ENCODE measurements around the gene OVAAL.

OVAAL gene

DNA sequence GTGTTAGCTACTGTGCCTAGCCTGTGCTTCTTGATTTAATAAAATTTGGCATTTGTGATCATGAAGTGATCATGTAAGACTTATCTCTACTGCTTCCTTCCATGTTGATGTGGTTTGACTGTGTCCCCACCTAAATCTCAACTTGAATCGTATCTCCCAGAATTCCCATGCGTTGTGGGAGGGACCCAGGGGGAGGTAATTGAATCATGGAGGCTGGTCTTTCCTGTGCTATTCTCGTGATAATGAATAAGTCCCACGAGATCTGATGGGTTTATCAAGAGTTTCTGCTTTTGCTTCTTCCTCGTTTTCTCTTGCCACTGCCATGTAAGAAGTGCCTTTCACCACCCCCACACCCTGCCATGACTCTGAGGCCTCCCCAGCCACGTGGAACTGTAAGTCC lies at the start of gene OVAAL:
OVAAL (plus strand) TSS at position 301 of the 400 bp plus-strand sequence.
- no peak within 1 kb of the TSS for H3K27ac ChIP-seq
- no peak within 1 kb of the TSS for H3K9ac ChIP-seq (ENCODE audit: insufficient read length)
- TF ChIP-seq EZH2 (IDR thresholded peaks at IDR 0.05) (no peak), FOXP2 (optimal IDR thresholded peaks at IDR 0.05; ENCODE audit: control extremely low read depth, extremely low read length, insufficient read depth) (no peak), POLR2AphosphoS5 (IDR thresholded peaks at IDR 0.05; ENCODE audit: borderline replicate concordance, low read depth, low read length) (no peak)
- DNase-seq (ENCODE audit: low read depth, low spot score), result no peak
- no peaks in the 10 kb centered on the region for H3K9me3 ChIP-seq (ENCODE audit: low read depth, low read length)
- no peaks in the 10 kb centered on the region for H3K36me3 ChIP-seq (ENCODE audit: insufficient read depth, low read length)
- H3K4me3 ChIP-seq, result no peak within 1 kb of the TSS

DNA sequence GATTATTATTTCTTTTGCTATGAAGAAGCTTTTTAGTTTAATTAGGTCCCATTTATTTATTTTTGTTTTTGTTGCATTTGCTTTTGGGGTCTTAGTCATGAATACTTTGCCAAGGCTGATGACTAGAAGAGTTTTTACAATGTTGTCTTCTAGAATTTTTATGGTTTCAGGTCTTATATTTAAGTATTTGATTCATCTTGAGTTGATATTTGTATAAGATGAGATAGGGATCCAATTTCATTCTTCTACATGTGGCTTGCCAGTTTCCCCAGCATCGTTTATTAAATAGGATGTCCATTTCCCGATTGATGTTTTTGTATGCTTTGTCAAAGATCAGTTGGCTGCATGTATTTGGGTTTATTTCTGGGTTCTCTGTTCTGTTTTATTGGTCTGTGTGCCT lies 47.9 kb upstream of the OVAAL start:
- no peaks in the 10 kb centered on the region for H3K9me3 ChIP-seq (ENCODE audit: low read depth, low read length)
- DNase-seq (ENCODE audit: low read depth, low spot score), result no peak
- no peak overlapping the region for H3K4me3 ChIP-seq
- no peak for TF ChIP-seq EZH2 (IDR thresholded peaks at IDR 0.05)
- TF ChIP-seq FOXP2 (optimal IDR thresholded peaks at IDR 0.05; ENCODE audit: control extremely low read depth, extremely low read length, insufficient read depth), result no peak
- TF ChIP-seq POLR2AphosphoS5 (IDR thresholded peaks at IDR 0.05; ENCODE audit: borderline replicate concordance, low read depth, low read length), result no peak
- no peak overlapping the region for H3K27ac ChIP-seq
- no peak overlapping the region for H3K9ac ChIP-seq (ENCODE audit: insufficient read length)
- no peaks in the 10 kb centered on the region for H3K36me3 ChIP-seq (ENCODE audit: insufficient read depth, low read length)

DNA sequence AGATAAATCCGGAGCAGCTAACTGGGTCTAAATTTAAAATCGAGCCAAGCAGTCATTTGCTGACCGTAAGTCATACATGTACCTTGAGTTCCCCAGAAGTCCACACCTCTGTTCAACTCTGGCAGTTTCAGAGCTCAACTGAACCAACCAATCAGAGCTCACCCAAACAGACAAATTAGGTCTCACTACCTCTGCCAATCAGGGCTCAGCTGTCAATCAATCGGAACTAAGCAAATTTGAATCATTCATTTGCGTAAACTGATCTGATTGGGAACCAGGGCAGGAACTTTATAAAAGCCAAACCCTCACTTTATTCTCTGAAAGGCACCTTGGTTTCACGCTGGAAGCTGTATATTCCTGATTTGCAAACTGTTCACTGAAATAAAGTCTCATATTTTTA lies 45.2 kb upstream of the OVAAL start:
- DNase-seq (ENCODE audit: low read depth, low spot score), result no peak
- no peaks in the 10 kb centered on the region for H3K9me3 ChIP-seq (ENCODE audit: low read depth, low read length)
- H3K27ac ChIP-seq, result no peak overlapping the region
- no peak overlapping the region for H3K4me3 ChIP-seq
- TF ChIP-seq EZH2 (IDR thresholded peaks at IDR 0.05) (no peak), POLR2AphosphoS5 (IDR thresholded peaks at IDR 0.05; ENCODE audit: borderline replicate concordance, low read depth, low read length) (no peak), FOXP2 (optimal IDR thresholded peaks at IDR 0.05; ENCODE audit: control extremely low read depth, extremely low read length, insufficient read depth) (no peak)
- no peak overlapping the region for H3K9ac ChIP-seq (ENCODE audit: insufficient read length)
- H3K36me3 ChIP-seq (ENCODE audit: insufficient read depth, low read length), result no peaks in the 10 kb centered on the region

DNA sequence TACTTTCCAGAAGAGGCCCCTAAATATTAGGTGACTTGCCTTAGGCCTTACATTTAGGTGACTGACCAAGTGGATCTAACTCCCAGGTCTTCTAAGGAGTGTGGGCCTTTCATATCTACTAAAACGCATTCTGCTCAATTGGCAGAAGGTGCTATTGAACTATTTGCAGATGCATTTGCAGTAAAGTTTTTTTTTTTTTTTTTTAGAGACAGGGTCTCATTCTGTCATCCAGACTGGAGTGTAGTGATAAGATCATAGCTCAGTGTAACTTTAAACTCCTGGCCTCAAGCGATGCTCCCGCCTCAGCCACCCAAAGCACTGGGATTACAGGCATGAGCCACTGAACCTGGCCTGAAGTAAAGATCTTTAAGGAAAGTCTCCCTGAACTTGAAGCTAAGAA lies 43.4 kb upstream of the OVAAL start:
- Histone ChIP-seq H3K4me3 (no peak overlapping the region), H3K27ac (no peak overlapping the region), H3K9ac (ENCODE audit: insufficient read length) (peak overlapping the region; percentile 41), H3K36me3 (ENCODE audit: insufficient read depth, low read length) (no peaks in the 10 kb centered on the region), H3K9me3 (ENCODE audit: low read depth, low read length) (no peaks in the 10 kb centered on the region)
- DNase-seq (ENCODE audit: low read depth, low spot score), result no peak
- TF ChIP-seq FOXP2 (optimal IDR thresholded peaks at IDR 0.05; ENCODE audit: control extremely low read depth, extremely low read length, insufficient read depth) (no peak), POLR2AphosphoS5 (IDR thresholded peaks at IDR 0.05; ENCODE audit: borderline replicate concordance, low read depth, low read length) (no peak), EZH2 (IDR thresholded peaks at IDR 0.05) (no peak)

DNA sequence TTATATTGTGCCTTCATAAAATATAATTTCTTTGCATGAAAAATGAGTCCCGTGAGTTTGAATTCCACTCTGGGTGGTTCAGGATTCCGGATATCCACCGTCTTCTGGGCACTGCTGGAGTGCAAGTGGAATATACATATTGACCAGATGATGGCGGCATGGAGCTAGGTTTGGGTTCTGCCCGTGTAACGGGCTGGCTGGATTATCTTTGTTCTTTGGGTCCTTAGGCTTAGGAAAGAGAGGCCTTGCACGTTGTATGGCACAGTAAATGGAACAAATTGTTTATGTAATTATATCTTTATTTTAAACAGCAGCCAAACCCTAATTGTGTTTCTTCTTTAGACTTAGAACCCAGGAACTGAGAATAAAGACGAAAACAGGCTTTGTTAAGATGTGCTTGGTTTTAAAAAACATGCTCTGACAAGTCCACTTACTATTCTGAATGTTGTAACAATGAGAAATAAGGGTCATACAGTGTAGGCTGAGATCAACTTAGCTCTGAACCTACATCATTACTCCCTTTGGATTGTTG lies 42.8 kb upstream of the OVAAL start:
- peak overlapping the region; percentile 41 for H3K9ac ChIP-seq (ENCODE audit: insufficient read length)
- no peak for TF ChIP-seq POLR2AphosphoS5 (IDR thresholded peaks at IDR 0.05; ENCODE audit: borderline replicate concordance, low read depth, low read length)
- TF ChIP-seq FOXP2 (optimal IDR thresholded peaks at IDR 0.05; ENCODE audit: control extremely low read depth, extremely low read length, insufficient read depth), result no peak
- TF ChIP-seq EZH2 (IDR thresholded peaks at IDR 0.05), result no peak
- H3K9me3 ChIP-seq (ENCODE audit: low read depth, low read length), result no peaks in the 10 kb centered on the region

DNA sequence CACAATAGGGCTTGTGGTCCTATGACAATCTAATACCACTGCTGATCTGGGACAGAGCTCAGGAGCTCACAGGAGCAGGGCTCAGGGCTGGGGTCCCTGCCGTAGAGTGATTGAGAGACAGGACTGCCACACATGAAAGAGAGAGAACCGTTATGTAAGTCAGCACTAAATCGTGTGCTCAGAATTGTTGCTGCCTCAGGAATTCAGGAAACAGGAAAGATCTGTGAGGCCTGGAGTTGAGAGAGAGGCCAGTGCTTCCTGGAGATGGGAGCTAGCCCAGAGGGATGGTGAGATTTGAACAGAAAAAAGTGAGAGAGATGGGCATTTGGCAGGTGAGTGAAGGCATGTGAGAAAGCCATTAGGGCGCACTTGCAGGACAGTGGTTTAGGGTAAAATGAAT lies 38.9 kb upstream of the OVAAL start:
- no peak for TF ChIP-seq FOXP2 (optimal IDR thresholded peaks at IDR 0.05; ENCODE audit: control extremely low read depth, extremely low read length, insufficient read depth)
- no peak for TF ChIP-seq EZH2 (IDR thresholded peaks at IDR 0.05)
- no peak for TF ChIP-seq POLR2AphosphoS5 (IDR thresholded peaks at IDR 0.05; ENCODE audit: borderline replicate concordance, low read depth, low read length)
- Histone ChIP-seq H3K9me3 (ENCODE audit: low read depth, low read length) (no peaks in the 10 kb centered on the region), H3K36me3 (ENCODE audit: insufficient read depth, low read length) (no peaks in the 10 kb centered on the region), H3K4me3 (no peak overlapping the region), H3K9ac (ENCODE audit: insufficient read length) (no peak overlapping the region), H3K27ac (no peak overlapping the region)
- no peak for DNase-seq (ENCODE audit: low read depth, low spot score)

More for the DNA sequence above, 42.8 kb upstream of the OVAAL start:
- H3K4me3 ChIP-seq, result no peak overlapping the region
- no peaks in the 10 kb centered on the region for H3K36me3 ChIP-seq (ENCODE audit: insufficient read depth, low read length)
- H3K27ac ChIP-seq, result no peak overlapping the region
- DNase-seq (ENCODE audit: low read depth, low spot score), result peak; percentile 56

DNA sequence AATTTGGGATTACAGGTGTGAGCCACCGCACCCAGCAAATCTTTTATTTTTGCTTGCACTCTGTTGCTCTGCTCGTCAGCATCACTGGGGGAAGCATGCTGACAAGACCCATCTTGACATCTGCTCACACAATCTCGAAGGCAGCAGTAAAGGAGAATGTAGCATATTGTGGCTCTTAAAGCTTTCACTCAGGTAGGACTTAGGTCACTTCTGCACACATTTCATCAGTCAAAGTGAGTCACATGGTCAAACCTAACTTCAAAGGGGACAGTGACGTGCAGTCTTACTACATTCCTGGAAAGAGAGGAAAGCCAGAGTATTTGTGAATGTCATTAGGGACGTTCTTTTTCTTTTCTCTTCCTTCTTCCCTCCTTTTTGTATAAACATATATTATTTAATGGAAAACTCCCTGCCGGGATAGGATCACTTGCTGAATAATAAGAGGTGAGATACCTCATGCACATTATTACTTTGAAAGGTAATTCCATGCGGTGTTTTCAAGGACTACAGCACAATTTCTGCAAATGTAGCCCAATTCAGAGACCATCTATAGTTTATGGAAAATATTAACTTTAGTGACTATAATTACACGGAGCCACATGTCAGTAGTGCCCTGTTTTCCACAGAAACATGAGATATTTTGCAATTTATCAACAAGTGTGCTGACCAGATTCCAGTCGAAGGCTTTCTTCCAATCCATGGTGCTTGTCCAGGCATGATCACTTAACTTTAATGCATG lies 37.1 kb upstream of the OVAAL start:
- Histone ChIP-seq H3K4me3 (no peak overlapping the region), H3K9ac (ENCODE audit: insufficient read length) (no peak overlapping the region), H3K36me3 (ENCODE audit: insufficient read depth, low read length) (no peaks in the 10 kb centered on the region), H3K27ac (no peak overlapping the region), H3K9me3 (ENCODE audit: low read depth, low read length) (no peaks in the 10 kb centered on the region)
- DNase-seq (ENCODE audit: low read depth, low spot score), result no peak
- TF ChIP-seq EZH2 (IDR thresholded peaks at IDR 0.05) (no peak), POLR2AphosphoS5 (IDR thresholded peaks at IDR 0.05; ENCODE audit: borderline replicate concordance, low read depth, low read length) (no peak), FOXP2 (optimal IDR thresholded peaks at IDR 0.05; ENCODE audit: control extremely low read depth, extremely low read length, insufficient read depth) (no peak)

DNA sequence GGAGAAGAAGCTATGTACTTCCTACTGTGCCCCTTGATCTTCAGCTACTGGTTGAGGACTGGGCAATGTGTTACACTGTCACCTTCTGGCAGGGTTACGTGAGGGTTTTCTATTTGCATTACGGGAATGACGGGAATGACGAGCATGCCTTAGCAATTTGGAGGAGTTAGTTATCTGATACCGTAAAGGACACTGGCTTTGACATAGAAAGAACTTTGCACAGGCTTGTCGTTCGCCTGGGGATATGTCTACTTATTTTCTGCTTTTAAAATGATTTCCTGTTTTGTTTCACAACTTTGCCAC lies 36.6 kb upstream of the OVAAL start:
- Histone ChIP-seq H3K36me3 (ENCODE audit: insufficient read depth, low read length) (no peaks in the 10 kb centered on the region), H3K4me3 (no peak overlapping the region), H3K27ac (no peak overlapping the region), H3K9ac (ENCODE audit: insufficient read length) (no peak overlapping the region), H3K9me3 (ENCODE audit: low read depth, low read length) (no peaks in the 10 kb centered on the region)
- no peak for DNase-seq (ENCODE audit: low read depth, low spot score)
- TF ChIP-seq FOXP2 (optimal IDR thresholded peaks at IDR 0.05; ENCODE audit: control extremely low read depth, extremely low read length, insufficient read depth) (no peak), EZH2 (IDR thresholded peaks at IDR 0.05) (no peak), POLR2AphosphoS5 (IDR thresholded peaks at IDR 0.05; ENCODE audit: borderline replicate concordance, low read depth, low read length) (no peak)

Data from SK-N-MC (cell line).